DMS153 (cell line): ENCODE results near the gene ARID2.

Experiments used
- DNase-seq: peaks from one replicate; lab custom pipeline; 2025; lab: John Stamatoyannopoulos, UW

ARID2 gene

GRCh38 chr12:45763381-45763780 lies 33.9 kb downstream of the ARID2 start:
- DNase-seq: no peak

- no peak for DNase-seq
Observed at GRCh38 chr12:45768194-45768593, 38.7 kb downstream of the ARID2 start.

- no peak for DNase-seq
Observed at GRCh38 chr12:45773747-45774146, 44.2 kb downstream of the ARID2 start.

GRCh38 chr12:45774508-45775162 lies 45.1 kb downstream of the ARID2 start:
- no peak for DNase-seq

- no peak for DNase-seq
Observed at GRCh38 chr12:45775465-45775864, 46.0 kb downstream of the ARID2 start.

- no peak for DNase-seq
Observed at GRCh38 chr12:45775964-45776363, 46.5 kb downstream of the ARID2 start.

- DNase-seq: no peak
Observed at GRCh38 chr12:45779936-45780335, 50.4 kb downstream of the ARID2 start.

GRCh38 chr12:45781080-45781479 lies 51.6 kb downstream of the ARID2 start:
- DNase-seq: no peak

GRCh38 chr12:45785315-45785714 lies 55.8 kb downstream of the ARID2 start:
- no peak for DNase-seq

- no peak for DNase-seq
Observed at GRCh38 chr12:45789025-45789424, 59.5 kb downstream of the ARID2 start.

- no peak for DNase-seq
Observed at GRCh38 chr12:45794422-45794821, 64.9 kb downstream of the ARID2 start.

GRCh38 chr12:45801625-45802024 lies 72.1 kb downstream of the ARID2 start:
- no peak for DNase-seq

- no peak for DNase-seq
Observed at GRCh38 chr12:45803111-45803510, 73.6 kb downstream of the ARID2 start.

GRCh38 chr12:45816652-45817051 lies 87.1 kb downstream of the ARID2 start:
- no peak for DNase-seq

- DNase-seq: no peak
Observed at GRCh38 chr12:45827974-45828373, 98.5 kb downstream of the ARID2 start.

- DNase-seq: no peak
Observed at GRCh38 chr12:45828402-45828801, 98.9 kb downstream of the ARID2 start.

GRCh38 chr12:45831590-45831989 lies 102.1 kb downstream of the ARID2 start:
- no peak for DNase-seq

GRCh38 chr12:45833401-45833800 lies 103.9 kb downstream of the ARID2 start:
- DNase-seq: no peak

- no peak for DNase-seq
Observed at GRCh38 chr12:45834809-45835208, 105.3 kb downstream of the ARID2 start.

- no peak for DNase-seq
Observed at GRCh38 chr12:45839917-45840316, 110.4 kb downstream of the ARID2 start.

- DNase-seq: no peak
Observed at GRCh38 chr12:45849289-45849688, 119.8 kb downstream of the ARID2 start.

- no peak for DNase-seq
Observed at GRCh38 chr12:45850302-45850701, 120.8 kb downstream of the ARID2 start.

GRCh38 chr12:45852508-45852907 lies 123.0 kb downstream of the ARID2 start:
- DNase-seq: no peak

- DNase-seq: no peak
Observed at GRCh38 chr12:45853550-45853949, 124.0 kb downstream of the ARID2 start.

GRCh38 chr12:45863332-45863731 lies 133.8 kb downstream of the ARID2 start:
- DNase-seq: no peak
